Left forelimb (tissue), 1 donor: ENCODE data around the gene PHF19.

Experiments
- DNase-seq: peaks from one replicate; pipeline ENCODE4 v3.0.0-alpha.2; 2018; ENCODE audit warnings: low spot score

The PHF19 gene

DNA sequence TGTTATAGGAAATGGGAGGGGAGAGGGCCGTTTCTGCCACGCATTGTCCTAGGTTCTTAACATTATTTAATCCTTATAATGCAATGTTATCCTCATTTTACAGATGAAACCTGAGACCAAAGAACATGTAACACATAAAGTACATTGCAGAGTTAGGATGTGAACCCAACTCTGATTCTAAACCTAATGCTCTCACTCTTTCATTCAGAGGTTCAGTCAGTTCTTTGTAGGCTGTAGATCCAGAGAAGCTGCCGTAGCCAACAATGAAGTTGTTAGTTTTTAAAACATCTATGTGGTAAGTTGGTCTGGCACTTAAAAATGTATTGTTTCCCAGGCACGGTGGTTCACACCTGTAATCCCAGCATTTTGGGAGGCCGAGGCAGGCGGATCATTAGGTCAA is 23.8 kb downstream of the PHF19 start:
- DNase-seq: no peak

DNA sequence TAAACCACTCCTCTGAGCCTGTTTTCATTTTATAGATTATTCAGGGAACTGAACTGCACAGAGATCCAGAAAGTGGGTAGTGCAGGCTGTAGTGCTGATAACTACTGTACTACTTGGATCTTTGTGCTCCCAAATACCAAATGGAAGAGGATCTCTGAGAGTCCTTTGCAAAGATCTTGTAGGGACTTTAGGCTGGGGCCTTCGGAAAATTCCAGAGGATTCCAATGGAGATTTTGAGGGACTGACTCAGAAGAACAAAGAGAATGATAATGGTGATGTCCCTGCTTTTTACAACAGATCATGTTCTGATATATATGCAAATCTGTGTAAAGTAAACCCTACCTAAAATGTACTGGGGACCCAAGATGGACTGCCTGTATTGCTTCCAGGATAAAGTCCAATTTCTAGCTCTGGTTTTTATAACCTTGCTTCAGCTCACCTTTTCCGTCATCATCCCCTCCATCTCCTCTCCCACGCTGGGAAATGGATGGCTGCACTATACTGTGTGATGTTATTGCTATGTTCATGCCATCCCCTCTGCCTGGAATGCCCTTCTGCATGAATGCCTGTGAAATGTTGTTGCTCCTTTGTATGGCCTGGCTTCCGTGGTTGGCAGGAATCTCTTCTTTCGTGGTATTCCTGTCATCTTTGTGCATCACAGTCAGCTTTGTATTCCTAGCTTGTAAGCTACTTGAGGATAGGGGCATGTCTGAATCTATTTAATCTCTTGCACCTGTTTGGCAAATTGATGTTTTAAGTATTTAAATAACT is 24.6 kb downstream of the PHF19 start:
- no peak for DNase-seq

DNA sequence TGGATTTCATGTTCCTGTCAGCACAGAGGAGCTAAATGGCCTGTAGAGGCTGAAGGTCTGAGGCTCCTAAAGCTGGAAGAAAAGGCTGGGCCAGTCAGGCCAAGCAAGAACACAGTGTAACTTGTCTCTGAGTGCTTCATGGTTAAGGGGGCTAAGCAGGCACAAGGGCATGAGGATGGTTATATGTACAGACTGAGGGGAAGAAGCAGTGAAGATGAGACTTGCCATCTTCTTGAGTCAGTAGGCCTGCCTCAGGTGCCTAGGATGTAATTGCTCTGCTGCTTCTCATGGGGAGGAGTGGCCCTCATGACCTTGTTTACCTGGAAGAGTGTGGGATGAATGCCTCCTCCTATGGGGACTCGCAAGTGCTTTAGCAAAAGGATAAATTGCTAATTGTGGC is 25.5 kb downstream of the PHF19 start:
- no peak for DNase-seq

DNA sequence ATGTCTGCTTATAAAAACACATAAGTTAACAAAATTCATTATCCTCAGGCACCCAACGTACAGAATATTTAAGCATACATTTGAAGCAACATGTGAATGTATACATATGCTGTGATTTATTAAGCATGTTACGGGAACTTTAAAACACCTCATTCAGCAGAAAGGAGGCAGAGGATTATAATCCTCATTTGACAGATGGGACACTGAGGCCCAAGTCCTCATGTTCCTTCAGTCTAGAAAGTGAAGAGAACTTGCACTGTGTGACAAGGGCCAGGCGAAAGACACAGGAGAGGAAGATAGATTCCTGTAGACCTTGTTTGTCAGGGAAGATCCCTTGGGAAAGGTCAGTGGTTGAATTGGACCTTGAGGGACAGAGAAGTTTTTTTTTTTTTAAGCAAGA is 26.7 kb downstream of the PHF19 start:
- no peak for DNase-seq

DNA sequence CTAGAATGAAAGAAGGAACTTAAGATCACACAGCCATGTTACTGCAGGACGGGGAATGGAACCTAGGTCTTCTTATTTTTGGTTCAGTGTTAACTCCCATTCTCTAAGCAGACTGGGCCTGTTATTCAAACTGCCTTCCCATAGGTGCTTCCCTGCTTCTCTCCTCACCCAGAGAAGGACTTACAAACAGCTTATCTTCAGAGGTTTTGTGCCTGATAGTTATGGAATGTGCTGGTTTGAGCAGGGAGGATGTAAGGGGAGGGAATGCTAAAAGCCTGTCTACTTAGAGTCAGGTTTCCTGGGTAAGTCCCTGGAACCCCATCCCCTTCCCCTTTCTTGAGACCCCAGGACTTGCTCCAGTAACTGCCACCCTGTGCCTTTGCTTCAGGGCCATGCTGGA is 30.1 kb downstream of the PHF19 start:
- no peak for DNase-seq

DNA sequence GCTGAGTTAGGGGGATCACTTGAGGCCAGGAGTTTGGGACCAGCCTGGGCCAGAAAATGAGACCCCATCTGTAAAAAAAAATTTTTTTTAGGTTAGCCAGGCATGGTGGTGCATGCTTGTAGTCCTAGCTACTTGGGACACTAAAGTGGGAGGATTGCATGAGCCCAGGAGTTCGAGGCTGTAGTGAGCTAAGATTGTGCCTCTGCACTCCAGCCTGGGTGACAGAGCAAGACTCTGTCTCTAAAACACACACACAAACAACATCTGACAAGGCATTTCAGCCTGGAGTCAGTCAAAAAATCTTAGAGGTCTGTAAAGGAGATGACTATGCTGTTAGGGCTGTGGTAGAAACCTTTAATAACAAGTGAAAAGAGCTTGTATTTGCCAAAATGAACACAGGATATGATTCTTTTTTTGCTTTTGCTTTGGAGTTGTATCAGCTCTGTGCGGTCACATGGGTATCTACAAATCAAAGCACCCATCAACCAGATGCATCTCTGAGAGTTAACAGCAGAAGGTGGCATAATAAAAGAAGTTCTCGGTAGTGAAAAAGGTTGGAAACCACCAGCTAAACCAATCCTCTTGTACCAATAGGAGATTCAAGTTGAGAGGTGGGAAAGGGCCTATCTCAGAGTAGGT is 30.6 kb downstream of the PHF19 start:
- DNase-seq: no peak

DNA sequence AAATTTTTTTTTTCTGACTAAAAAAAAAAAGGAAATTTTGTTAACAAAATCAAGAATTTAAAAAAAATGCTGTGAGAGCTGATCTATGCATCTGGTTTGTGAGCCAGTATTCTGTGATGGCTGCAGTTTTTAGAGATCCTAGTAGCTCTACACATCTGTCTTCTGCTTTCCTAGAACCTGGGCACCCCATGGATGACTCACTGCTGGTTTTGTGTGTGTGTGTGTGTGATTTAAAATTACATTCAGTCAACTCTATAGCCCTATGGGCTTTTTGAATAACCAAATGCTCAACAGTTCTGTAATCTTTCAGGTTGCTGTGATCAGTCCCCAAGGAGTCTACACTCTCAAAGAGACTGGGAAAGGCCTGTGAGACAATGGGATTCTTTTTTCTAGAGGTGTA is 31.7 kb downstream of the PHF19 start:
- no peak for DNase-seq

DNA sequence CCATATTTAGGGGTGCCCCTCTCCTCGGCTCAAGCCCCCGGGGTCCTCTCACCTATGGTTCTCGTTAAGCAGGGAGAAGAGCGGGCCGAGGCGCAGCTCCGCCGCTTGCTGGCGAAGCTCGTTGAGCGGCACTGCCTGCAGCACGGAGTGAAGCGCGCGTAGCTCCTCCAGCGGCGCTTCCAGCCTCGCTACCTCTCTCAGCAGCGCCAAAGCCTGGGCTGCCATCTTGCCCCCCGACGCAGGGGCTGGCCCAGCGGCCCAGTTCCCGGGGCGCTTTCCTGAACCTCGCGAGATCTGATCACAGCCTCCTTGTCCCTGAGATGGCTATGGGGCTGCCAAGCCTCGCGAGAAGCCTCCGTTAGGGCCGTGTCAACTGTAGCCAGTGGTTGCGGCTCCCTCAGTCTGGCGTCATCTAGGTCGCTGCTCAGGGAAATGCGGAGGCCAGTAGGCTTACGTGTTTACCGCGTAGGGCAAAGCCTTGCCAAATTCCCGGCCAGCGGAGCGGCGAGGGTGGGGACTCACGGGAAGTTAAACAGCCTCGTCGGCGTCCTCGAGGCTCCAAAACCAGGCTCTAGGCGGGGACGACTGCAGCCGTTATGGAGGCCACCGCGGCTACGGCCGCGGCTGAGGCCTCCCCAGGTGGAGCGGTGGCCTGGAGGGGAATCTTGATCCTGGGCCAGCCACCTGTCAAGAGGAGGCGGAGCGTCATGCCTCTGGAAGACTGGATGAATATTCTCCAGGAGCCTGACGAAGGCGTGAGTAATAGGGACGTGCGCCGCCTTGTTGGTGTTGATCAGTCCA is 34.1 kb downstream of the PHF19 start, which contains the start of gene PSMD5:
Gene PSMD5, minus strand, starts transcription at position 238 of the 801 bp plus-strand sequence. Its CDS starts 13 bp downstream, at position 225.
- DNase-seq: peak; percentile 98

DNA sequence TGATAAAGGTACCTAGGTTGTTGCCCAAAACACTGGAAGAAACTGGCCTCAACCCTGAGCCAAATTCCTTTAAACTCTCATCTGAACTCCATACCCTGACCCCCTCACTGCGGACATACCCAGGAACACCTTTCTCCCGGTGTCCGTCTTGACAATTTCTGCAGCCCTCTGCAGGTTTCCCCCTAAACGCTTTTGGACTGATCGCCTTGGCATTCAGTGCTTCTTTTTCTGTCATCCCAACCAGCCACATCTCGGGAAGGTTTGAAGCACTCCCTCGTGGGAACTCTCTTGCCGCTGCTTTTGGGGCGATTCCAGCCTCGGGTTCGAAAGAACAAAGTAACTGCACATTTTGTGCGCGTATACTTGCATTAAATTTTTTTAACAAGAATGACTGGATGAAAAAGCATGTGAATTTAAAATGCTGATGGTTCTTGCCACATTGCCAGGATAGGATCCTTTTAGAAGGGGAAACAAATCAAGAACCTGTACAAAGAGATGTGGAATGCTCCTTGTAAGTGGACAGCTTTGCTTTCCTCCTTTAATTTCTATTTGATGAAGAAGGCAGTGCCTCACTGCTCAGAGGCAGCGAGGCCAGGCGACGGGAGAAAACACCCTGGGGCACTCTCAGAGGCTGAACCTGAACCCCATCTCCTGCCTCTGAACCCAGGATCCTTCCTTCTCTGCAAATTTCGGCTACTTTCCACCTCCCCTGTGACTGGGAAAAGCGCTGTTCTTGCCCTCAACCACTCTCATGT is 34.9 kb downstream of the PHF19 start:
- no peak for DNase-seq

DNA sequence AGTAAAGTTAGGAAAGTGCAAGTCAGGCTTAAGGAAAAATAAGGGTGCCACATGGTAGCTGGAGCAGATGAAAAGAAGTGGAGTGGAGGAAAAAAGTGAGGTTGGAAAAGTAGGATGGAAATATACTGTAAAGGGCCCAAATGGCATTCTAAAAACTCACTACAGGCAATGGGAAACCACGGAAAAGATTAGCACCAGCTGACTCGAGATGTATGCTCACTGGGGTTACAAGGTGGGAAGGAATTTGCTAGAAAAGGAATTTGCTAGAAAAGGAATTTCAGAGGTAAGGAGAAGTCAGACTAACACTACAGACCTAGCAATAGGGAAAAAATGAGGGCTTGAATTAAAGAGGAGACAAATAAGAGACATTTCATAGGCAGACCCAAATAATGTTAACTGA is 37.8 kb downstream of the PHF19 start:
- no peak for DNase-seq

DNA sequence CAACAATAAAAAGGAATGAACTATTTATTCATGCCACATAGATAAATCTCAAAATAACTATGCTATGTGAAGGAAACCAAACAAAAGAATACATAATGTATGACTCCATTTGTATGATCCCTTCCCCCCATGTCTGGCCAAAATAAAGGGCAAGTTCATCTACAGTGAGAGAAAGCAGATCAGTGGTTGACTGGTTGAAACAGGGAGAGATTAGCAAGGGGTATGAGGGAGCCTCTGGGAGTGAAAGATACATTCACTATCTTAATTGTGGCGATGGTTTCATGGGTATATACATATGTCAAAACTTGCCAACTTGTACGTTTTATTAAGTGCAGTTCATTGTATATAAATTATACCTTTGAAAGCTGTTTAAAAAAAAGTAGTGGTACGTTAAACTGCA is 39.1 kb downstream of the PHF19 start:
- no peak for DNase-seq

DNA sequence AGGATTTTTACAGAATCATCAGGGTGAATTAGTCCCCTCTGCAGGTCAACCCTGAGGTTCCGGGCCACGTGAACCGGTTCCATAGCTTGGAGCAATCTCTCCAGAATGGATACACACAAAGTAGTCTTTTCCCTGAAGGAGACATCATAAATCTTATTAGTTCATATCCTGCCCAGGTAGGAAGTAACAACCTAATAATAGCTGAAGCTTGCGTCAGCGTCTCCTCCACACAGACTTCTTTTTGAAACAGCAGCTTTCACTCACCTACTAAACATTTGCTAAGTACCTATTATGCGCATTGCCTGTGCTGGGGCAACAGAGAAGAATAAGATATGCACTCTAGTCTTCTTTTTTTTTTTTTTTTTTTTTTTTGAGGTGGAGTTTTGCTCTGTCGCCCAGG is 43.7 kb downstream of the PHF19 start:
- DNase-seq: no peak

DNA sequence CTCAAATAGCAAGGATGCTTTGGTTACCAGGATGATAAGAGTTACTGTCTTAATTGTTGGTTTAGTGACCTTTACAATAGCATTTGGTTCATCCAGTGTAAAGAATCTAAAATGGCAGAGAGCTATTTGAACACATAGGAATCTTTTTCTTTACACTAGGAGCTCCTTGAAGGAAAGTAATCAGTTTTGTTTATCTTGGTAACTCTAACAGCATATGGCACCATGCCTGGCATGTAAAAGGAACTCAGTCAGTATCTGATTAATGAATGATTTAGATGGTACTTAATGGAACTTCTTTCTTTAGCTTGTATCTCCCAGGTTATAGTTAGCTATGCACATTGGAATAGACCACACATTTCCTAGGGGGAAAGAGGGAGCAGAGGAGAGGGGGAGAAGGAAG is 44.2 kb downstream of the PHF19 start:
- DNase-seq: no peak

DNA sequence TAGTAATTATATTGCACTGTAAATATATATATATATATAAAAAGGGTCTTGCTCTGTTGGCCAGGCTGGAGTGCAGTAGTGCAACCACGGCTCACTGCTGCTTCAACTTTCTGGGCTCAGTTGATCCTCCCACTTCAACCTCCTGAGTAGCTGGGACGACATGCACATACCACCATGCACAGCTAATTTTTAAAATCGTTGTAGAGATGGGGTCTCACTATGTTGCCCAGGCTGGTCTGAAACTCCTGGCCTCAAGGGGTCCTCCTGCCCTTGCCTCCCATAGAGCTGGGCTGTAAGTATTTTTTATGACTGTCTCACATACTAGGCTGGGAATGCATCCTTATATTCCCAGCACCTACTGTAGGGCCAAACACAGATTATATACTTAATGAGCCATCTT is 46.1 kb downstream of the PHF19 start:
- no peak for DNase-seq

DNA sequence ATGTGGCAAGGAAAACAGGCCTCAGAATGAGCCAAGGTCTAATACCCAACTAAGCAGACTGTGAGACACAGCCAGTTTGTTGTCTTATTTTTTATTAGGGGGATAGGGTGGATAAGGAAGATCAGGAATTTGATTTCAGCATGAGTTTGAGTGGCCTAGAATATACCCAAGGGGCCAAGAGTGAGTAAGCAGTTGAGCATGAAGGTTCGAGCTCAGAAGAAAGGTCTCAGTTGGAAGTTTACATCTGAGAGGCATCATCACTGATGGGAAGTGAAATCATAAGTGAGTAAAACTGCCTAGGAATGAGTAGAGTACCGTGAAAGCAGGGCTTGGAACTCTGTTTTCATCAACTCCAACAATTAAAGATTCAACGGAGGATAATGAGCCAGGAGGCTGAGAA is 46.8 kb downstream of the PHF19 start:
- no peak for DNase-seq

DNA sequence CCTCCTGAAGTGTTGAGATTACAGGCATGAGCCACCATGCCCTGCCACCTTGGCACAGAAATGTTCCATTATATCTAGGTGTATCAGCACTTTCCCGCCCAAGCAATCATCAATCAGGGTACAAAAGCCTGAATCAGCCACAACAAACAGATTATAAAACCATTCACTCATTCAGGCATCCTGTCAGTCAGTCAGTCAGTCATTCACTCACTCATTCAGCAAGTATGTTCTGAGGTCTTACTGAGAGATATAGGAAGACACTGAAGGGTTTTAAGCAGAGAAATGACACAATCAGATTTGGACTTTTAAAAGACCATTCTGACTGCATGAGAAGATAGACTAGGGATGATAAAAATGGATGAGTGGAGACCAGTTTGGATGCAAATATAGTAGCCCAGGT is 47.3 kb downstream of the PHF19 start:
- no peak for DNase-seq

DNA sequence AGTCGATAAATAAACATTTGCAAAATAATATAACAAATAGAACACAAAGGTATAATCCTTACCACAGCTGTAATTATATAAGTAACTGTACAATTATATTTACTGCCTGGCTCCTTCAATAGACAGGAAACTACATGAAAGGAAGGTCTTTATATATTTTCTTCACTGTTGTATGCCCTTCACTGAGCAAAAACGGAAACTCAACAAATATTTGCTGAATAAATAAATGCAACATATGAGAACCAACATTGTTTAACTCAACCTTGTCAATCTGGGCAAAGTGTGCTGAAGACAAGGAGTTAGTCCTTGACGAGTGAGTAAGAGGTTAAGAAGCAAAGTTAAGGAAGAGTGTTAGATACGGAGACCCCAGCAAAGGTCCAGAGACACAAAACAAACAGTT is 56.9 kb downstream of the PHF19 start:
- DNase-seq: no peak

DNA sequence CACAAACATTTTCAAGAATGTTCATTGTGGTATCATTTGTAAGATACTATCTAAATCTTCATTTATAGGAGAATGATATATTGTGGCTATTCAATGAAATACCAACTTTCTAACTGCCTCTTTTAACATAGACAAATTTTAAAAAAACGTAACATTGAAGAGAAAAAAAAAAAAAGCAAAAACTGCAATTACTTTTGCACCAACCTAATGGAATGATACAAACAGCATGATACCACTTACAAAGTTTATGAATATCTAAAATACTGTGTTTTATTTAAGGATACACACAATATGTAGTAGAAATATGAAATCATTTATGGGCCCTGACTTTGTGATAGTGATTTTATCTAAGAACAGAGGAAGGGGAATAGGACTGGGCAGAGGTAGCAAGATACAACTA is 58.4 kb downstream of the PHF19 start:
- DNase-seq: no peak

DNA sequence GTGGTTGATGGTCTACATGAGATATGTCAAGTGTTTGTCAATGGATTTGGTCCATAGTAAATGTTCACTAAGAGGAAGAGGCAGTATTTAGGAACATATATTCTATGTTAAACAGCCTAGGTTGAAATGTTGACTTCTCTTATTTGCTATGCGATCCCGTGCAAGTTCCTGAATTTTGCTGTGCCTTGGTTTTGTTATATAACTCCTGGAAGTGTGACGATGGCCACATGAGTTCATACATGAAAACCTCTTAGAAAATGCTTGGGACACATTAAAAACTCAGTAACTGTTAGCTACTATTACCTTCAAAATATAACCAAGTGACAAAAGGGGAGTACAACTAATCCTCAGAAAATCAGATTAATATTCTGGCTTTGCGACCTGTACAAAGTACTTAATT is 61.9 kb downstream of the PHF19 start:
- DNase-seq: no peak

DNA sequence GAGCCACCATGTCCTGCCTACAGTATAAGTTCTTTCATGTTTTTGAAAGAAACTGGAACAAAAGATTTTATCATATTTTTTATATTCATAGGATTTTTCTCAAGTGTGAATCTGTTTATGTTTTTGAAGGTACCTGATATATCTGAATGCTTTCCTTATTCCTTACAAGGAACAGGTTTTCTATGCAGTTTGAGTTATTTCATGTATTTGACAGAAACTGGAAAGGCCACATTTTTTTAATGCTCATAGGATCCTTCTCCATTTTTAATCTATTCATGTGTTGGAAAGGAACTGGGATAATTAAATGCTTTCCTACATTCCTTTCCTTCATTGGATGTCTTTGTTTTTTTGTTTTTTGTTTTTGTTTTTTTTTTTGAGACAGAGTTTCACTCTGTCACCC is 68.1 kb downstream of the PHF19 start:
- no peak for DNase-seq

DNA sequence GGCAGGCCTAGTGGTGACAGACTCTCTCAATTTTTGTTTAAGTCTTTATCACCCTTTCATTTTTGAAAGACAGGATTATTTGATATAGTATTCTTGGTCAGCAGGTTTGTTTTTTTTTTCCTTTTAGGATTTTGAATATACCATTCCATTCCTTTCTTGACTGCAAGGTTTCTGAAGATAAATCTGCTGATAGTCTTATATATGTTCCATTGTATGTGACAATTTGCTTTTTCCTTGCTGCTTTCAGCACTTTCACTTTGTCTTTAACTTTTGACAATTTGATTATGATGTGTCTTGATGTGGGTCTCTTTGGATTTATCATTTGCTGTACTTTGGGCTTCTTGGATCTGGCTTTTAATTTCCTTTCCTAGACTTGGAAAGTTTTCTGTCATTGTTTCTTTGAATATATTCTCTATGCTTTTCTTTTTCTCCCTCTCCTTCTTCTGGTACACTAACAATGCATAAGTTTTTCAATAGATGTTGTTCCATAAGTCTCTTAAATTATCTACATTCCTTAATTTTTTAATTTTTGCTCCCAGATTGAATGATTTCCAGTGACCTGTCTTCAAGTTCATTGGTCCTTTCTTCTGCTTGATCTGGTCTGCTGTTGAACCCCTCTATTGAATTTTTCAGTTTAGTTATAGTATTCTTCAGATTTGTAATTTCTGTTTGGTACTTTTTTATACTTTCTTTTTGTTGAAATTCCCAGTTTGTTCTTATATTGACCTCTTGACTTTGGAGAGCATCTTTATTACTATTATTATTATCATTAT is 69.2 kb downstream of the PHF19 start:
- DNase-seq: no peak
